ENCODE measurements around the gene MREG. TPM values are rescaled to one million over a fixed set of nuclear protein-coding genes. Genes with fewer than 3 reads are reported as not detected.

The MREG gene, protein sequence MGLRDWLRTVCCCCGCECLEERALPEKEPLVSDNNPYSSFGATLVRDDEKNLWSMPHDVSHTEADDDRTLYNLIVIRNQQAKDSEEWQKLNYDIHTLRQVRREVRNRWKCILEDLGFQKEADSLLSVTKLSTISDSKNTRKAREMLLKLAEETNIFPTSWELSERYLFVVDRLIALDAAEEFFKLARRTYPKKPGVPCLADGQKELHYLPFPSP
- polyA plus RNA-seq (2012; ENCODE audit: insufficient read length, low read depth): 1.1 TPM

DNA sequence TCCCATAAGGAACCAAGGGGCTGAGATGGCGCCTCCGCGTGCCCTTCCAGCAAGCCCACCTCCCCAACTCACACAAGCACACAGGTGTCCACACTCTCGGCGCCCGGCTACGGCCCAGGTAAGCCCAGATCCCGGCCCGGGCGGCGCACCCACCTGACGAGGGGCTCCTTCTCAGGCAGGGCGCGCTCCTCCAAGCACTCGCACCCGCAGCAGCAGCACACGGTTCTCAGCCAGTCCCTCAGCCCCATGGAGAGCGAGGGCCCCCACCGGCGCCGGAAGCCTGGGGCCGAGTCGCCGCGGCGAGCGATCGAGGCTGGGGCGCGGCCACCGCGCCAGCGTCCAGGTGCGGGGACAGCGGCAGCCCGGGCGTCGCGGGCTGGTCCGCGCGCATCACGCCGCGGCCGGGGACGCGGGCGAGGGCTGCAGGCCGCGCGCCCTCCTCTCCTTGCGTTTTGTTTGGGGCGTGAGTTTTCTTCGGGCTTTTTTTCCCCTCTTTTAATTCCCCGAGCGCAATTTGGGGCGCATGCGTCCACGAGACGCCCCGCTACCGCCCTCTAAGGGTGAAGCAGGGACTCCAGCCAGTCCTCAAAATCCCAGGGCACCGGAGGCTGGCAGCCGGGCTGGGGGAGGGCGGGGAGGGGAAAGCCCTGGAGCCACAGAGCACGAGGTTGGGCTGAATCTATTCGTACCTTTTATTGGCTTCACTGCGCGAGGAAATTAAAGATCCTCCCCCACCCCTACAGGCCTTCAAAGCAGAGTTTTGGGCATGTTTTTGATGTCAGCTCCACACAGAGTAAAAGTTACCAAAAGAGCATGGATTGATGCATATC, at the start of gene MREG:
TSS of gene MREG (minus strand) at position 472 of the 830 bp plus-strand sequence. CDS start at position 248, 224 bp downstream.
- TF ChIP-seq POLR2AphosphoS5 (IDR thresholded peaks at IDR 0.05; ENCODE audit: low read depth, low read length) (no peak), FOXP2 (optimal IDR thresholded peaks at IDR 0.05; ENCODE audit: borderline replicate concordance, extremely low read depth, extremely low read length, insufficient read depth) (no peak), SIN3A (IDR thresholded peaks at IDR 0.05; ENCODE audit: borderline replicate concordance, insufficient read depth, low read length) (no peak), TAF1 (IDR thresholded peaks at IDR 0.05; ENCODE audit: borderline replicate concordance, insufficient read depth, low read length) (no peak)
- TF ChIP-seq, protein P1, sequence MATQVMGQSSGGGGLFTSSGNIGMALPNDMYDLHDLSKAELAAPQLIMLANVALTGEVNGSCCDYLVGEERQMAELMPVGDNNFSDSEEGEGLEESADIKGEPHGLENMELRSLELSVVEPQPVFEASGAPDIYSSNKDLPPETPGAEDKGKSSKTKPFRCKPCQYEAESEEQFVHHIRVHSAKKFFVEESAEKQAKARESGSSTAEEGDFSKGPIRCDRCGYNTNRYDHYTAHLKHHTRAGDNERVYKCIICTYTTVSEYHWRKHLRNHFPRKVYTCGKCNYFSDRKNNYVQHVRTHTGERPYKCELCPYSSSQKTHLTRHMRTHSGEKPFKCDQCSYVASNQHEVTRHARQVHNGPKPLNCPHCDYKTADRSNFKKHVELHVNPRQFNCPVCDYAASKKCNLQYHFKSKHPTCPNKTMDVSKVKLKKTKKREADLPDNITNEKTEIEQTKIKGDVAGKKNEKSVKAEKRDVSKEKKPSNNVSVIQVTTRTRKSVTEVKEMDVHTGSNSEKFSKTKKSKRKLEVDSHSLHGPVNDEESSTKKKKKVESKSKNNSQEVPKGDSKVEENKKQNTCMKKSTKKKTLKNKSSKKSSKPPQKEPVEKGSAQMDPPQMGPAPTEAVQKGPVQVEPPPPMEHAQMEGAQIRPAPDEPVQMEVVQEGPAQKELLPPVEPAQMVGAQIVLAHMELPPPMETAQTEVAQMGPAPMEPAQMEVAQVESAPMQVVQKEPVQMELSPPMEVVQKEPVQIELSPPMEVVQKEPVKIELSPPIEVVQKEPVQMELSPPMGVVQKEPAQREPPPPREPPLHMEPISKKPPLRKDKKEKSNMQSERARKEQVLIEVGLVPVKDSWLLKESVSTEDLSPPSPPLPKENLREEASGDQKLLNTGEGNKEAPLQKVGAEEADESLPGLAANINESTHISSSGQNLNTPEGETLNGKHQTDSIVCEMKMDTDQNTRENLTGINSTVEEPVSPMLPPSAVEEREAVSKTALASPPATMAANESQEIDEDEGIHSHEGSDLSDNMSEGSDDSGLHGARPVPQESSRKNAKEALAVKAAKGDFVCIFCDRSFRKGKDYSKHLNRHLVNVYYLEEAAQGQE (IDR thresholded peaks at IDR 0.05; ENCODE audit: insufficient read depth in 1 of 2, low read depth in 2 of 2, low read length in 2 of 2): 0 out of 4 replicates have a peak, but pooled peaks of 1 of the 2 experiments have one; percentile 5

DNA sequence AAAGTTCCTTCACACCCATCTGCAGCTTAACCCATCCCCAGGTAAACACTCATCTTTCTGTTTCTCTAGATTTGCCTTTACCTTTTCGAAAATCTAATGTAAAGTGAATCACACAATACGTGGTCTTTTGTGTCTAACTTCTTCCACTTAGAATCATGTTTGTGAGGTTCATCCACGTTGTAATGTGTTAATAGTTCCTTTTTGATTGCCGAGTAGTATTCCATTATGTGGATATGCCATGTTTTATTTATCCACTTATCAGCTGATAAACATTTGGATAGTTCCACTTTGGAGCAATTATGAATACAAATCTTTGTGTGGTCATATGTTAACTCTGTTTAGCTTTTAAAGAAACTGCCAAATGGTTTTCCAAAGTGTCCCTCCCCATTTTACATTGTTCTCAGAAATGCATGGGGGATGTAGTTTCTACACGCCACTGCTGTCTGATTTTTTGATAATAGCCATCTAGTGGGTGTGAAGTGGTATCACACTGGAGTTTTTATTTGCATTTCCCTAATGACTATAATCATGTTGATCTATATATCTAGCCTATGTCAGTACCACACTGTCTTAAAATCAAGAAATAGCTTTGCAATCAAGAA, 46.0 kb upstream of the MREG start:
- TF ChIP-seq POLR2AphosphoS5 (IDR thresholded peaks at IDR 0.05; ENCODE audit: low read depth, low read length) (no peak), TAF1 (IDR thresholded peaks at IDR 0.05; ENCODE audit: borderline replicate concordance, insufficient read depth, low read length) (no peak), FOXP2 (optimal IDR thresholded peaks at IDR 0.05; ENCODE audit: borderline replicate concordance, extremely low read depth, extremely low read length, insufficient read depth) (no peak), SIN3A (IDR thresholded peaks at IDR 0.05; ENCODE audit: borderline replicate concordance, insufficient read depth, low read length) (no peak)
- TF ChIP-seq, protein P1 (IDR thresholded peaks at IDR 0.05; ENCODE audit: insufficient read depth in 1 of 2, low read depth in 2 of 2, low read length in 2 of 2): no peak

DNA sequence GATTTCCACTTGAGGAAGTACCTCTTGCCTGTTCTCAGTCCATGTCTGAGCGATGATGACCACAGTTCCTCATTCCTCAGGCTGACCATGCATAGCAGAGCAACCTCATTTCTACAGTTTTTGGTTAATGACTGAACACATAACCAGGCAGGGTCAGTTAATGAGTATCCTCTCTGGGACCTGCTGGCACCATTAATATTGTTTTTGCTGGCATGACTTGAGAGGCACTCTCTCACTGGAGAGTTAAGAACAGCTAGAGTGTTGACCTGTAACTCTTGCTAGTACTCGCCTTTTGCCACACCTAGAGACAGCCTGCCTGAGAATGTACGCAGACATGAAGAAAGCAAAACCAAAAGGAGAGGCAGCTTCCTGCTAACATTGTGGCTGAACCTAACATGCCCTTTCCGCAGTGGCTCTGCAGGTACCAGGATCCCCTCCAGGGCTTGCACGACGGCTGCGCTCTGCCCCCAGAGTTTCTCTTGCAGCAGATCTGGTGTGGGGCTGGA, 44.4 kb upstream of the MREG start:
- TF ChIP-seq, protein P1 (IDR thresholded peaks at IDR 0.05; ENCODE audit: insufficient read depth in 1 of 2, low read depth in 2 of 2, low read length in 2 of 2): no peak
- TF ChIP-seq SIN3A (IDR thresholded peaks at IDR 0.05; ENCODE audit: borderline replicate concordance, insufficient read depth, low read length) (no peak), POLR2AphosphoS5 (IDR thresholded peaks at IDR 0.05; ENCODE audit: low read depth, low read length) (no peak), FOXP2 (optimal IDR thresholded peaks at IDR 0.05; ENCODE audit: borderline replicate concordance, extremely low read depth, extremely low read length, insufficient read depth) (no peak), TAF1 (IDR thresholded peaks at IDR 0.05; ENCODE audit: borderline replicate concordance, insufficient read depth, low read length) (no peak)

DNA sequence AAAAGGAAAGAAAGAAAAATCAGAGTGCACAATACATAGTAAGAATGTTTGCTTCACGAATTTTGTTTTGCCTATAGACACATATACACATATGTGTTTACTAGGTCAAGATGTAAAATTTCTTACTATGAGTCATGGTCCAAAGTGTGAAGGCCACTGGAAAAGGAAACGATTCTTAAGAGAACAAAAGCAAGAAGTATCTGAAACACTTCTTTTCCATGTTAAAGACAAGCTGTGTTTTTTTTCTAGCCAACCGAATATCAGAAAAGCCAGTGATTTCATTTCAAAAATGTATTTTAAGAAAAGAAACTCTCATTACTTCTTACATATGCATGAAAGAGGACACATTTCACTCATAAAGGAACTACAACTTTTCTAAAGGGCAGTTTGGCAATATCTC, 43.4 kb upstream of the MREG start:
- no peak for TF ChIP-seq SIN3A (IDR thresholded peaks at IDR 0.05; ENCODE audit: borderline replicate concordance, insufficient read depth, low read length)
- TF ChIP-seq, protein P1 (IDR thresholded peaks at IDR 0.05; ENCODE audit: insufficient read depth in 1 of 2, low read depth in 2 of 2, low read length in 2 of 2): no peak
- TF ChIP-seq POLR2AphosphoS5 (IDR thresholded peaks at IDR 0.05; ENCODE audit: low read depth, low read length): no peak
- no peak for TF ChIP-seq FOXP2 (optimal IDR thresholded peaks at IDR 0.05; ENCODE audit: borderline replicate concordance, extremely low read depth, extremely low read length, insufficient read depth)
- no peak for TF ChIP-seq TAF1 (IDR thresholded peaks at IDR 0.05; ENCODE audit: borderline replicate concordance, insufficient read depth, low read length)

Measured in PFSK-1 (cell line).